K562 (cell line): Measurements from ENCODE around the gene SEPTIN1. TPM values are rescaled to one million over a fixed set of nuclear protein-coding genes. Genes with fewer than 3 reads are reported as not detected.
A peak's percentile ranks its signal among the peaks of the same experiment; 100 is the strongest.

Experiments
- ATF6 ChIP-seq: sonication (generic); formaldehyde crosslinking; IDR thresholded peaks from 2 replicates; pipeline ENCODE4 v1.4.0; 2020; ENCODE audit warnings: mild to moderate bottlenecking, missing genetic modification reagents
- BRF2 ChIP-seq: IDR thresholded peaks from 3 replicates; pipeline ENCODE4 v1.6.1; 2011; ENCODE audit warnings: borderline replicate concordance, mild to moderate bottlenecking; ENCODE audit not compliant: insufficient read length, insufficient read depth
- GTF2A2 ChIP-seq: IDR thresholded peaks from 2 replicates; pipeline ENCODE4 v1.6.1; 2016; ENCODE audit warnings: mild to moderate bottlenecking, missing genetic modification characterization, missing compliant biosample characterization
- MLLT1 ChIP-seq, 2 experiments: fragments of 450-650 bp; IDR thresholded peaks; 2 replicates each; pipeline ENCODE4 v1.6.1; 2016
- POLR2AphosphoS2 ChIP-seq: IDR thresholded peaks from 2 replicates; pipeline ENCODE4 v1.6.1; 2012; ENCODE audit warnings: low read length, improper control_type of control experiment
- POLR2H ChIP-seq: IDR thresholded peaks from 2 replicates; pipeline ENCODE4 v1.6.1; 2016; ENCODE audit warnings: missing genetic modification characterization, low read depth, mild to moderate bottlenecking, control low read depth, missing compliant biosample characterization, moderate library complexity
- SMARCA4 ChIP-seq: fragments of 450-650 bp; IDR thresholded peaks from 2 replicates; pipeline ENCODE4 v1.6.1; 2016
- ZBED1 ChIP-seq: IDR thresholded peaks from 2 replicates; pipeline ENCODE4 v1.6.1; 2014
- ZBTB40 ChIP-seq, 2 experiments: fragments of 450-650 bp in 1 of 2; sonication (generic) in 1 of 2; formaldehyde crosslinking in 1 of 2; IDR thresholded peaks; 2 replicates each; pipeline versions ENCODE4 v1.7.1 to v1.9.0; 2016 to 2022; ENCODE audit warnings: inconsistent platforms in 1 of 2, mild to moderate bottlenecking in 1 of 2, missing genetic modification reagents in 1 of 2
- ZNF253 ChIP-seq: fragments of 250-450 bp; sonication (Bioruptor Pico); conservative IDR thresholded peaks from 2 replicates; pipeline ENCODE4 v1.6.1; 2021; ENCODE audit warnings: mild to moderate bottlenecking
- ZNF280A ChIP-seq: fragments of 450-650 bp; IDR thresholded peaks from 2 replicates; pipeline ENCODE4 v1.6.1; 2018; ENCODE audit warnings: mild to moderate bottlenecking, low read depth; ENCODE audit not compliant: partially characterized antibody
- ZNF583 ChIP-seq: fragments of 250-450 bp; sonication (Bioruptor Pico); IDR thresholded peaks from 2 replicates; pipeline ENCODE4 v1.4.0; 2020
- polyA plus RNA-seq, 8 experiments: library from polyadenylated mRNA; depleted of rRNA in 4 of 8; stranded (reverse) in 5 of 8; unstranded in 3 of 8; fragments of >200 nt; fragmentation: Nextera tagmentation in 2 of 8; fragmentation: Illumina TruSeq in 1 of 8; extraction: Ambion mirVana in 2 of 8; extraction: Trizol in 1 of 8; gene quantifications; 2 replicates each; pipeline versions ENCODE4 v1.2.1 to v1.2.3, GENCODE V29; 2011 to 2014; ENCODE audit warnings: inconsistent platforms in 1 of 8, missing spikeins in 1 of 8
- total RNA-seq, 7 experiments: library from RNA; depleted of rRNA in 6 of 7; stranded (reverse); fragments of >200 nt in 6 of 7; fragmentation: Illumina TruSeq in 2 of 7; extraction: Trizol in 2 of 7; gene quantifications; 2 replicates each; pipeline versions ENCODE4 v1.2.1 to v1.2.3, GENCODE V29; 2011 to 2021; ENCODE audit warnings: low replicate concordance in 1 of 7

SEPTIN1 gene
- total and polyA plus RNA-seq, 9 of the 15 experiments (the other 6 are each of a cell fraction or from before 2014, with no cell fraction given): 0.23 to 5.6 (median 1.7) TPM; not detected in 1

- TF ChIP-seq GTF2A2: no peak
- TF ChIP-seq POLR2H (tag): peak; percentile 90
- 0 out of 2 replicates have a peak, but pooled peaks have one; percentile 28 for TF ChIP-seq ZNF583
- TF ChIP-seq ZNF280A: no peak
- TF ChIP-seq BRF2: no peak
- TF ChIP-seq ZBED1: 0 out of 2 replicates have a peak, but pooled peaks have one; percentile 31
- TF ChIP-seq POLR2AphosphoS2: no peak; the same call in 1 of the 2 replicates
- peak; percentile 74 for TF ChIP-seq ZBTB40 (IDR thresholded peaks at IDR 0.05)
- no peak for TF ChIP-seq ZBTB40 (CRISPR knock-in tag; IDR thresholded peaks at IDR 0.05)
- TF ChIP-seq ATF6 (CRISPR knock-in tag): no peak
- no peak for TF ChIP-seq ZNF253 (CRISPR knock-in tag)
- TF ChIP-seq SMARCA4: peak; percentile 12
- TF ChIP-seq MLLT1 (IDR thresholded peaks at IDR 0.05): 0 out of 4 replicates have a peak, but pooled peaks of 1 of the 2 experiments have one; percentile 11
These were observed 4.5 kb downstream of the SEPTIN1 start (continued) for GRCh38 chr16:30377812-30378235.
